A549 (cell line): ENCODE results near the gene KSR1.
"Not testable (repeated sequence)": the region's sequence is repeated elsewhere in the genome, so short reads cannot be mapped to it uniquely, and the experiment has no call there.

Experiments used
- BHLHE40 ChIP-seq: IDR thresholded peaks from 2 replicates; pipeline ENCODE4 v1.6.1; 2012; ENCODE audit warnings: low read depth, low read length, inconsistent platforms
- CBX2 ChIP-seq: fragments of 200-600 bp; sonication (generic); IDR thresholded peaks from 2 replicates; pipeline ENCODE4 v1.6.1; 2016; ENCODE audit warnings: low read depth, mild to moderate bottlenecking, borderline replicate concordance
- HOXA7 ChIP-seq: fragments of 250-450 bp; sonication (Bioruptor Pico); IDR thresholded peaks from 2 replicates; pipeline ENCODE4 v1.5.0; 2020; ENCODE audit warnings: mild to moderate bottlenecking, moderate library complexity
- KDM5A ChIP-seq: fragments of 200-600 bp; sonication (generic); IDR thresholded peaks from 2 replicates; pipeline ENCODE4 v1.6.1; 2016; ENCODE audit warnings: antibody characterized with exemption, mild to moderate bottlenecking
- POLR2A ChIP-seq: IDR thresholded peaks from 2 replicates; pipeline ENCODE4 v1.6.1; 2012; ENCODE audit warnings: mild to moderate bottlenecking, low read length
- RCOR1 ChIP-seq: fragments of 150-350 bp; IDR thresholded peaks from 2 replicates; pipeline ENCODE4 v1.6.1; 2014; ENCODE audit warnings: antibody characterized with exemption, low read length, low read depth
- RFX5 ChIP-seq: fragments of 450-650 bp; IDR thresholded peaks from 2 replicates; pipeline ENCODE4 v1.7.1; 2014; ENCODE audit warnings: antibody characterized with exemption, mild to moderate bottlenecking, moderate library complexity
- RNF2 ChIP-seq: fragments of 200-600 bp; sonication (generic); IDR thresholded peaks from 2 replicates; pipeline ENCODE4 v1.6.1; 2016; ENCODE audit warnings: low read depth, mild to moderate bottlenecking, antibody characterized with exemption, moderate library complexity, borderline replicate concordance
- TF ChIP-seq, protein P1 (sequence below): fragments of >200 bp; sonication (Bioruptor Twin); formaldehyde crosslinking; IDR thresholded peaks from 3 replicates; pipeline ENCODE4 v1.5.1; 2016
- TF ChIP-seq, protein P2 (sequence below): IDR thresholded peaks from 2 replicates; pipeline ENCODE4 v1.6.1; 2012; ENCODE audit warnings: low read depth, borderline replicate concordance

DNA sequence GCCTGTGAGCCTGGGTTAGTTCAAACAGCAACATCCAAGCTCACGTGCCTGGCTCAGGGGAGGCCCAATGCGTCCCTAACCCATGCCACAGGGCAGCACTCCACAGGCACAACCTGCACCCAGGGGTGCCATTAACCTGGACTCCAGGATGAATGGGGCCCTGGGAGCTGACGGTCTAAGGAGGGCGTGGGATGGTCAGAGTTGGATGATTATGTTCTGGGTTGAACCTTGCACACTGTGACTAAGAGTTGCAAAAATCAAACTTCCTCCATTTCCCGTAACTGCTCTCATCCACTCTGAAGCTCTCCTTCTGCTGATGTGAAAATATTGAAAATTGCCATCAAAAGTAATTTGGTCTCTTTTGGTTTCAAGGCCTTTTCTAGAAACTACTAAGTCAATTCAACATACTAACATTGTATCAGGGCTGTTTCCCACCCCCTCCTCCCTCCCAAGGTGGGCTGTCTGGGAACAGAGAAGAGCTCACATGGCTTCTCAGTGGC lies 182.2 kb downstream of the KSR1 start:
- TF ChIP-seq, protein P1, sequence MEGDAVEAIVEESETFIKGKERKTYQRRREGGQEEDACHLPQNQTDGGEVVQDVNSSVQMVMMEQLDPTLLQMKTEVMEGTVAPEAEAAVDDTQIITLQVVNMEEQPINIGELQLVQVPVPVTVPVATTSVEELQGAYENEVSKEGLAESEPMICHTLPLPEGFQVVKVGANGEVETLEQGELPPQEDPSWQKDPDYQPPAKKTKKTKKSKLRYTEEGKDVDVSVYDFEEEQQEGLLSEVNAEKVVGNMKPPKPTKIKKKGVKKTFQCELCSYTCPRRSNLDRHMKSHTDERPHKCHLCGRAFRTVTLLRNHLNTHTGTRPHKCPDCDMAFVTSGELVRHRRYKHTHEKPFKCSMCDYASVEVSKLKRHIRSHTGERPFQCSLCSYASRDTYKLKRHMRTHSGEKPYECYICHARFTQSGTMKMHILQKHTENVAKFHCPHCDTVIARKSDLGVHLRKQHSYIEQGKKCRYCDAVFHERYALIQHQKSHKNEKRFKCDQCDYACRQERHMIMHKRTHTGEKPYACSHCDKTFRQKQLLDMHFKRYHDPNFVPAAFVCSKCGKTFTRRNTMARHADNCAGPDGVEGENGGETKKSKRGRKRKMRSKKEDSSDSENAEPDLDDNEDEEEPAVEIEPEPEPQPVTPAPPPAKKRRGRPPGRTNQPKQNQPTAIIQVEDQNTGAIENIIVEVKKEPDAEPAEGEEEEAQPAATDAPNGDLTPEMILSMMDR = not testable (repeated sequence)
- not testable (repeated sequence) for TF ChIP-seq RNF2; BHLHE40; RFX5; CBX2; HOXA7 (CRISPR knock-in tag); KDM5A; RCOR1; POLR2A
- TF ChIP-seq, protein P2, sequence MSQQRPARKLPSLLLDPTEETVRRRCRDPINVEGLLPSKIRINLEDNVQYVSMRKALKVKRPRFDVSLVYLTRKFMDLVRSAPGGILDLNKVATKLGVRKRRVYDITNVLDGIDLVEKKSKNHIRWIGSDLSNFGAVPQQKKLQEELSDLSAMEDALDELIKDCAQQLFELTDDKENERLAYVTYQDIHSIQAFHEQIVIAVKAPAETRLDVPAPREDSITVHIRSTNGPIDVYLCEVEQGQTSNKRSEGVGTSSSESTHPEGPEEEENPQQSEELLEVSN = not testable (repeated sequence)
